Activated T-helper 9 cell treated with anti-CD3 and anti-CD28 coated beads, Interleukin-2, amount 50 U/mL, for 16 hours (primary cell): ENCODE data around the gene VWA3A.
"Not testable (repeated sequence)": the region's sequence is repeated elsewhere in the genome, so short reads cannot be mapped to it uniquely, and the experiment has no call there.

Source experiments
- DNase-seq: peaks from one replicate; pipeline ENCODE4 v3.0.0-alpha.2; 2020; ENCODE audit warnings: low read depth

The VWA3A gene

DNA sequence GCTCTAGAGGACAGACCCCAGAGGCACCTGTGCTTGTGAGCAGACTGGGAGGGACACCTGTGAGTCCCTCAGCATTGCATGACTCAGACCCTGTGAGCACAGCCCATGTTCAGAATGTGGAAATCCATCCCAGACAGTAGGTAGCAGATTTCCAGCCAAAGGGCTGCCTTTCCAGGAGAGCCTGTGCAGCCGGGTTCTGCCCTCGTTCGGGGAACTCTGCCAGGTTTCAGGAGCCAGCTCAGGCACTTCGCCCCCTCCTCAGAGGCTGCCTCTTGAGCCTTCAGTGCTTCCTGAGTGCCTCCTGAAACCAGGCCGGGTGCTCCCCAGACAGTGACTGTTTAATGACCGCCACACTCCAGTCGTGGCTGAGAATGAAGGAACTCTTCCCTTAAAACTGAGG, 46.7 kb downstream of the VWA3A start:
- DNase-seq: no peak

DNA sequence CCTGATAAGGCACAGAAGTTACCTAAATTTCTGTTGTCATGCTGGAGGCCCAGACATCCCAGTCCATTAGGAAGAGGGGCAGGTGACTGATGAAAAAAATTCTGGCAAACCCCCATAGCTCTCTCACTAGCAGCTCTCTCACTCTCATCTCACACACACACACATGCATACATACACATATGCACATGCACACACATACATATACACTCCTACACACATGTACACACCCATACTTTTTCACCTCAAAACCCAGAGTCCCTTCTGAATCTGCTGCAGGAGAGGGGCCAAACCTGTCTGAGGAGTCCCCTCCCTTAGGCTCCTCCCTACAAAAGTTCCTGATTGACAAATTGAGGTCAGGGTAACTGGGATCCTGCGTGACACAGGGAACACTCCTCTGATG, 47.4 kb downstream of the VWA3A start:
- no peak for DNase-seq

DNA sequence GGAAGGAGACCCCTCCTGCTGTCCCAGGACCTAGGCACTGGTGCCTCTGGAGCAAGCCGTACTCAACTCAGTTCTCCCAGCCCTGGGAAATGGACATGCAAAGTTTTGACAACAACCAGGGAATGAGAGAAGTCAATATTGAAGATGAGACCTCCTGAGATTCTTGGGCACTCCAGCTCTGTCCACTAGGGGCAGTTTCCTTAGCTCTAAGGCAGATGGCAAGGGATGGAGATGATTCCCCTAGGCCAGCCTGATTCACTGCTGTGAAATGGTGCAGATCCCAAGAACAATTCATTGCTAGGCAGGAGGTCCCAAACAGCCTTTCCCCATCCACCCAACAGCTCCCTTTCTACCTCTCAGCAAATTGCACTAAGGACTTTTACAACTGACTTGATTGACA, 49.4 kb downstream of the VWA3A start:
- DNase-seq: no peak

DNA sequence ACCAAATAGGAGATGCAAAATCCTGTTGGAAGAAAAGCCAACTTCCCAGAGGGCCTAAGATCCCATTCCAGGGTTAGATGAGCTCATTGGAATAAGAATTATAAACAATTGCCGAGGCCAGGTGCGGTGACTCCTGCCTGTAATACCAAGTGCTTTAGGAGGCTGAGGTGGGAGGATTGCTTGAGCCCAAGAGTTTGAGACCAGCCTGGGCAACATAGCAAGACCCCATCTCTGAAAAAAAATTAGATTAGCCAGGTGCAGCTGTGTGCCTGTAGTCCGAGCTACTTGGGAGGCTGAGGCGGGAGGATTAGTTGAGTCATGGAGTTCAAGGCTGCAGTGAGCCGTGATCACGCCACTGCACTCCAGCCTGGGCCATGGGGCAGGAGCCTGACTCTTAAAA, 52.2 kb downstream of the VWA3A start:
- DNase-seq: no peak

DNA sequence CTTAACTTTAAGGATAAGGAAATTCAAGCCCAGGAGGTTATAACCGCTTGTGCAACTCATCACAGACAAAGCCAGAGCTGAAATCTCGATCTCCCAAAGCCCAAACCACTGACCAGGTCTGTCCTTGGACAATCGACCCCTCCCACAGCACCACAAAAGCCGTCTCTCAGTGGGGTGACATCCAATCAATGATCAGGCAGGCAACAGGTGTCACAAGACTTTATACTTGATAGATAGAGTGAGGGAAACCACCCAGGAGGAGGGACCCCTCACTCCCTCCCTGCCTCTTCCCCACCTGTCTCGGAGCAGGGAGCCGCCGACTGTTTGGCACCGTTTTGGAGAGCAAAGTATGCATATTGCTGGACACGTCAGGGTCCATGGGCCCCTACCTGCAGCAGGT, 55.5 kb downstream of the VWA3A start:
- DNase-seq: no peak

DNA sequence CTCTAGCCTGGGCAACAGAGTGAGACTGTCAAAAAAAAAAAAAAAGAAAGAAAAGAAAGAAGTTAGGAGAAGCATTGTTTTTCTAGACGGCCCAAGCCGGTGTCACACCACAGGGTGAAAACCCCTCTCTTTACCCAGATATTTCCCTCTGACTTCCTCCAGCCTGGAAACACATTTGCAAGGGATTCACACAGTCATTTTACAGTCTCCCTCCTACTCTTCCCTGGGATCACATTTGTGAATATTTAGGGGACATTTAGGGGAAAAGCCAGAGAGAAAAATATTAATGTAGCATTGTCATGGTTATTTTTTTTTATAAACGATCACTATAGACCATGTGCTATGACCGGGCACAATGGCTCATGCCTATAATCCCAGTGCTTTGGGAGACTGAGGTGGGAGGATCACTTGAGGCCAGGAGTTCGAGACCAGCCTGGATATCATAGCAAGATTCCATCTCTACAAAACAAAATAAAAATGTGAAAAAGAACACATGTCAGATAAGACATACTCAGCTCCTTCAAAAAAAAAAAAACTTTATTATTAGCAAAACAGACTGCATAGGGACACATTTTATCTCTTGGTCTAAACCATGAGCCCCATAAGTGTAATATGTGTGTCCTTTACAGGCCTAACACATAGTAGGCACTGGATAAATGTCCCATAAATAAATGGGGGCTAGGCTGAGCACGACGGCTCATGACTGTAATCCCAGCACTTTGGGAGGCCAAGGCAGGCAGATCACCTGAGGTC, 59.1 kb downstream of the VWA3A start:
- DNase-seq: no peak

DNA sequence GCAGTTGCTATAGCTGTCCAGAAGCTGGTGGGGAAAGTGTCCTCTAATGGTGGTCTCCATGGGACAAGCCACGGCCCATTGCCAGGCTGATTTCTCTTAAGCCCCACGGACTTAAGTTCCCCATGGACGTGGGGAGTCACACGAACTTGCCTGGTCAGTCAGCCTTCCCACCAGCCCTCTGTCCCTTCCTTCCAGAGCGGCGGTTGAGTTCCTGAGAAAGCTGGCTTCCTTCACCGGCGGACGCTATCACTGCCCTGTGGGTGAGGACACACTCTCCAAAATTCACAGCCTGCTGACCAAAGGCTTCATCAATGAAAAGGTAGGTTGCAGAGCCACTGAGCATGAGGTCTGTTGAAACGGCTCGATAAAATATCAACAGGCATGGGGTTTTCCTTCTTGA, 60.0 kb downstream of the VWA3A start:
- no peak for DNase-seq

DNA sequence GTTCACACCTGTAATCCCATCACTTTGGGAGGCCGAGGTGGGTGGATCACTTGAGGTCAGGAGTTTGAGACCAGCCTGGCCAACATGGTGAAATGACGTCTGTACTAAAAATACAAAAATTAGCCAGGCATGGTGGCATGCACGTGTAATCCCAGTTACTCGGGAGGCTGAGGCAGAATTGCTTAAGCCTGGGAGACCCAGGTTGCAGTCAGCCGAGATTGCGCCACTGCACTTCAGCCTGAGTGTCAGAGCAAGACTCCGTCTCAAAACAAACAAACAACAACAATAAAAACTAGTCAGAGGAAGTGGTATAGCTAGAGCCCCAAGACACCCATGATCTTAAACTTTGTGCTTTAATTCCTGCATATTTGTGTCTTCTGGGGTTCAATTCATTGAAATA, 60.7 kb downstream of the VWA3A start:
- DNase-seq: not testable (repeated sequence)

DNA sequence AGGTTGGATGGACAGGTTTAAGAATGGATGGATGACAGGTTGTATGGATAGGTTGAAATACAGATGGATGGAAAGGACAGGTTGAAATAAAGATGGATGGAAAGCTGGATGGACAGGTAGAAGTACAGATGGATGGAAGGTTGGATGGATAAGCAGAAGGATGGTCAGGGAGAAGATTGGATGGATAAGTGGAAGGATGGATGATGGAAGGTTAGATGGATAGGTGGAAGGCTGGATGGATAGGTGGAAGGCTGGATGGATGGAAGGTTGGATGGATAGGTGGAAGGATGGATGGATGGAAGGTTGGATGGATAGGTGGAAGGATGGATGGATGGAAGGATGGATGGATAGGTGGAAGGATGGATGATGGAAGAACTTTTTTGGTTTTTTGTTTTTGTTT, 69.1 kb downstream of the VWA3A start:
- DNase-seq: no peak

DNA sequence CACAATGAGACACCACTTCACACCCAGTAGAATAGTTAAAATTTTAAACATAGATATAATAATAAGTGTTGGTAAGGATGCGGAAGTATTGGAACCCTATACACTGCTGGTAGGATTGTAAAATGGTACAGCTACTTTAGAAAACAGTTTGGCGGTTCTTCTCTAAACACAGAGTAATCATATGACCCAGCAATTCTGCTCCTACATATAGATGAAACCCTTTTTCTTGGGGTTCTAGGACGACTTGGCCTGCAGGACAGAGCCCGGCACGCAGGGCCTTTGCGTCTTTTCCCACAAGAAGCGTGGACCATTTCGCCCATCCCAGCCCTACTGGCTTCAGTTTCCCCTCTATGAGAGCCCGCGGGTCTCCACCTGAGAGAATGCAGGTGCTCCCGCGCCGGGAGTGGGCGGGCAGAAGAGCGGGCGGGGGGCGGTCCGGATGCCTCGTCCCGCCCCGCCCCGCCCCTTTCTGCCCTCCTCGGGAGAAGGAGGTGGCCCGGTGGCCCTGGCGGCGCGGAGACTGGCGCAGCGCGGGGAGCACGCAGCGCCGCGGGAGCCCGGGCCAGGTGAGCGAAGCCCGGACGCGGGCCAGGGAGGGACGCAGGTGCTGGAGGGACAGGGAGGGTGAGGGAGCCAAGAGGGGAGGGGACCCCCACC, 69.8 kb downstream of the VWA3A start, which contains the start of gene SDR42E2:
TSS of gene SDR42E2 (plus strand) at position 508 of the 657 bp plus-strand sequence. CDS start 3,077 bp downstream, outside the sequence.
- peak; percentile 25 for DNase-seq

DNA sequence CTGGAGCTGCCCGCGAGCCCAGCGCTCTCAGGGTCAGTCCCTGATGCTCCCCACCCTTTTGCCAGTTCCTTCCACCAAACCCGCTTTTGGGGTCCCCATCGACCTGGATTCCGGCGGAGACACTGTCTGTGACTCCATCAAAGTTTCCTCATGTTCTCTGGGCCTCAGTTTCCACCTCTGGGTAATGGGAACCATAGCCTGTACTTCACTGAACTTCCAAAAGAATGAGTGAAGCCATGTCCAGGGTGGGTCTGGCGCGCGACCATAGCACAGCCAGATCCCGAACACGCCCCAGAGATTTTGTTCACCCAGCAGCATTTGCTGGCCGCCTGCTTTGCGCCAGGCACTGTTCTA, 70.3 kb downstream of the VWA3A start:
- no peak for DNase-seq

DNA sequence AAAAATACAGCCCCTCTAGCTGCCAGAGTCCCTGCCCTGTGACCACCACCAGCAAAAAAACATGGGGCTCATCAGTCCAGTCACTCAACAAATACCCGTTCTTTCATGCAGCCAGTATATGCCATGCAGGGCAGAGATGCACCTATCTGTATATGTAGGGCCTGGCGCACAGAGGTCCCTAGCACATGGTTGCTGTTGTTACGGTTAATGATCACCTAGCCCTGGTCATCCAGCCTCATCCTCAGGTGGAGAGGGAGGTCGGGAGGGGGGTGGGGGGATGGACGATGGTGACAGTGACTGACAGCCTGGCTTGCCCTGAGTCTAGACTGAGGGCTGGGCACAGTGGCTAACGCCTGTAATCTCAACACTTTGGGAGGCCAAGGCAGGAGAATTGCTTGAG, 71.5 kb downstream of the VWA3A start:
- no peak for DNase-seq

DNA sequence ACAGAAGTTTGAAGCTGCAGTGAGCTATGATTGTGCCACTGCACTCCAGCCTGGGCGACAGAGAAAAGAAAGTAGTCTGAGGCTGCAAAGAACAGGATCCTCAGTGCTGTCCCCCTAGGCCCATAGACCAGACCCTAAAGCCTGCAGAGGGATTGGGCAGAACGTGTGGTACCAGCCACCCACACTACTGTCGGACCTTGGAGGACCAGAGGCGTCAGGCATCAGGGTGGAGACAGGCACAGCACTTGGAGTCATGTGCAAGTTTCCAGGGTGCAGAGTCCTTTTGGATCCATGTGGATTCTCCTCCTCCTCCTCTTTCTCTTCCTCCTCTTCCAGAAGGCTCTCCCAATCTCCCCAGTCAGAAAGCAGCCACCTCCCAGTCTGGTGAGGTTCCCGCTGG, 72.1 kb downstream of the VWA3A start:
- DNase-seq: no peak

DNA sequence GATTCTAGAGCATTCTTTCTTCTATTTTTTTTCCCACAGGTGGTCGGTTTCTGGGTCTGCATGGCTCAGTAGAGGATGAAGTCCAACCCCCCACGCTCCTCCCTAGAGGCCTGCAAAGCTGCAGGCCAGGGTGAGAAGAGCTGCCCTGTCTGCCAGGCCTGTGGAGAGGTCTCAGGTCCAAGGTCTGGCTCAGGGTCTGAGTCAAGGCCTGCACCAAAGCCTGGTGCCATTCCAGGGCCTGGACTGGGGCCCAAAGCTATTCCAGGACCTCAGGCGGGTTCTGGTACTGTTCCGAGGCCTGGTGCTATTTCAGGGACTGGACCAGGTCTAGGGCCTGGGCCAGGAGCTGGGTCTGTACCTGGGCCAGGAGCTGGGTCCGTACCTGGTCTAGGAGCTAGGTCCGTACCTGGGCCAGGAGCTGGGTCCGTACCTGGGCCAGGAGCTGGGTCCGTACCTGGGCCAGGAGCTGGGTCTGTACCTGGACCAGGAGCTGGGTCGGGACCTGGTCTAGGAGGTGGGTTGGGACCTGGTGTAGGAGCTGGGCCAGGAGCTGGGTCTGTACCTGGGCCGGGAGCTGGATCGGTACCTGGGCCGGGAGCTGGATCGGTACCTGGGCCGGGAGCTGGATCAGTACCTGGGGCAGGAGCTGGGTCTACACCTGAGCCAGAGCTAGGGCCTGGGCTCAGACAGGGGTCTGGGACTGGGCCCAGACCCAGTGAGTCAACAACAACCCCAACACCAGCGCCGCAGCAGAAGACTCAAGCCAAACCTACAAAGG, 73.4 kb downstream of the VWA3A start:
- DNase-seq: no peak

DNA sequence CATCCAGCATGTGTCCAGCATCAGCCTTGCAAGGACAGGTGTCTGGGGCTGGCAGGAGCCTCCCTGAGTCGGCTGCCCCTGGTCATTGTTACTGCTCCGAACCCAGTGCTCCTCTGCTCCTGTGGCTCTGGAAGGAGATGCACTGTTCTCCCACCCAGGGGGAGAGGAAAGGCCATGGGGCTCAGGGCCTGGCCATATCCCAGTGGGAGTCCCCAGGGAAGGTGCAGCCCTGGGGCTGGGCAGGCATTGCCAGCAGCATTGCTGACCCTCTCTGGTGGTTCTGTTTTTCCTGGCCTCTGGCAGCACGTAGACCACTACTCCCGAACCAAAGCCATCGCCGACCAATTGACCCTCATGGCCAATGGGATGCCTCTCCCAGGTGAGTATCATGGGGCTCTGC, 79.6 kb downstream of the VWA3A start:
- DNase-seq: no peak

DNA sequence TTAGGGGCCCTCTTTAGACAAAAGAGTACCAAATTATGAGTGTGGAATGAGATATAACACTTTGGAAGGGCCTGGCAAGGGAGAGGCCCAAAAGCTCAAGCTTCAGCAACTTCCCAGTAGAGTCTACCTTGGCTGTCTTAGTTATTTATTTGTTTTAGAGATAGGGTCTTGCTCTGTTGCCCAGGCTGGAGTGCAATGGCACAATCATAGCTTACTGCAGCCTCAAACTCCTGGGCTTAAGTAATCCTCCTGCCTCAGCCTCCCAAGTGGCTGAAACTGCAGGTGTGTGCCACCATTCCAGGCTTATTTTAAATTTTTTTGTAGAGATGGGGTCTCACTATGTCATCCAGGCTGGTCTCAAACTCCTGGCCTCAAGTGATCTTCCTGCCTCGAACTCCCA, 80.3 kb downstream of the VWA3A start:
- DNase-seq: not testable (repeated sequence)

DNA sequence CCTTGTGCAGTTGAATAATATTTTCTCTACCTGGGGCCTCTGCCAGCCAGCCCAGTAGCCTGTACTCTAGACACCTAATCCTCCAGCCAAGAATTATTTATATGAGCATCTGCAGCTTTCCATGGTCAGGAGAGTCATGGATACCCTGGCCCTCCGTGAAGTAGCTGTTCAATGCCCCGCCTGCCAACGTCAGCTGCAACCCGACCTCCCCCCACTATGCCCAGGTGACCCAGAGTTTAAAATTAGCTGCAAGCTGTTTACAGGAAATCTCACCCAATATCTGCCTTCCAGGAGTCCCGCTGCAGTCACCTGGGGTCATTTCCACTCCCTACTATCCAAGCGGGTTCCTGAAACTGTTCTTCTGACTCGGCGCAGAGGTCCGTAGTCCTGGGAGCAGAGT, 82.3 kb downstream of the VWA3A start:
- no peak for DNase-seq

DNA sequence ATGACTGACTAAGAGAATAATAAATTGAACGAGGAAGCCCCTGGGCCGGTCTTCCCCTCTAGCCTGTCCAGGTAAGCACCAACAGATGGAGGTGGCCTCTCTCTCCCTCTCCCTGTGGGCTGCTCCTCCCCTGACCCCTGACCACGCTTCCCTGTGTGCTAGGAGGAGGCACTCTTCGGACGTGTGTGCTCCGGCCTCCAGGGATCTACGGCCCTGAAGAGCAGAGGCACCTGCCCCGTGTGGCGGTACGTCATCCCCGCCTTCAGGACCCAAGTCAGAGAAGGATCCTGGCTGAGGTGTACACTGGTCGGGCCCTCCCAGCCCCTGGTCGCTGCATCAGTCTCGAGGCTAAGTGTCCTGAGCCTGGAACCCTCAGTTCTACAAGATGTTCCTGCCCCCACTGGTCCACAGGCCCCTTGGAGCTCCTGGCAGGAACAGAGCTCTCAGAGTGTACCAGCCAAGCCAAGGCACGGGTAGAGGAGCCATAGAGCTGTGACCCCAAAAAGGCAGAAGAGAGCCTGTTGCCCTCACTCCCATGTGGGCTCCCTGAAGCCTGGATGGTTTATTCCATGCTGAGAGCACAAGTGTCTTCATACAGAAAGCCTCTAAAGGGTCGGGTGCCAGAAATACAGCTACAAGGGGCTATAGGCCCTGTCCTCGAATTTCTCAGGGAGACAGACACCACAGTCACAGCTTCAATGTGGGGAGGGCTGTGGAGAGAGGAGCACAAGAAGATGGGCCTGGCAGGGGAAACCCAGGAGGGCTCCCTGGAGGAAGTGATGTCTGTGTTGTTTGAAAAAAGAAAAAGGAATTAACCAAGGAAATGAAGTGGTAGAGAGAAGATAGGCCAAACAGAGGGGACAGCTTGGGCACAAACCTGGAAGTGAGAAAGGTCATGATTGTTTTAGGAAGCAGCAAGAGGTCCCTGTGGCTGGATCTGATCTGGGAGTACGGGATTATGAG, 85.9 kb downstream of the VWA3A start:
- DNase-seq: no peak

DNA sequence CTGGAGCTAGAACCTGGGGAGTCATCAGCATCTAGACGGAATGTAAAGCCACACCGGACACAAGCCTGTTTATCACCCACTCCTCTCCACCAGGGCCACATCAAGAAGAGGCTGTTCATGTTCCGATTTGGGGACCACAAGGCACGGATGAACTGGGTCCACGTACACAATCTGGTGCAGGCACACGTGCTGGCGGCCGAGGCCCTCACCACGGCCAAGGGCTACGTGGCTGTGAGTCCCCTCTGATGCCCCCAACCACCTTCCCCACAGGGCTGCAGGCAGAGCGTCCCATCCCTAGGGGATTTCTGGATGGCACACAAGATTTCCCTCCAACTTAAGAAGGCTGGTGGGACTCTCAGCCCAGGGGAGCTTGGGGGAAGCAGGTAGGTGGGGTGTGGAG, 89.1 kb downstream of the VWA3A start:
- DNase-seq: no peak

DNA sequence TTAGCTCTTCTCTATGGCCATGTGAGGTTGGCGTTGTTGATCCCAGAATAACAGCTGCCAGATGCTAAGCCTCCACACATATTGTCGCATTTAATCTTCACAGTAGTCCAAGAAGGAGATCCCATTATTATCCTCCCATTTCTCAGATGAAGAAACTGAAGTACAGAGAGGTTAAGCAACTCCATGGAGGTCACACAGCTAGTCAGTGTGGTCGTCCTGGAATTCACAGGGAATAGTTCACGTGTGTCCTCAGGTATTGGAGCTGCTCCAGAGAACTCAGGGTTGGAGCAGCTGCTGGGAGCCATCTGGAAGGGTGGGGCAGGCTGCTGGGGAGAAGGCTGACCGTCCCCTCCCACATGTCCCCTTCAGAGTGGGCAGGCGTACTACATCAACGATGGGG, 89.5 kb downstream of the VWA3A start:
- DNase-seq: no peak

DNA sequence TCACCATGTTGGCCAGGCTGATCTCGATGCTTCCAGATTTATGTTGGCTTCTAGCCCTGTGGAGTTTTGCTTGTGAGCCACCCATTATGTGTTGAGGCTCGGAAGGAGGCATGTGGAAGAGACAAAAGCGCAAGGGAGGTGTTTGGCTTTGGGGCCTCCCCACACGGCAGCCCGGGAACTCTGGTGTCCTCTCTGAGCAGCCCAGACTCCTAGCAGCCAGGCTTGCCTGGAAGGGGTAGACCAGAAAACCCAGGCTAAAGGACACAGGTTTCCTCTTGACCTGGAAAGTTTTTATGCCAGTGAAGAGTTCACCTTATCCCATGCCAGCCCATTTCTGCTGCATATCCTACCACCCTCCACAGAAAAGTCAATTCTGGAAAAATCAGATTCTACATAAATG, 91.0 kb downstream of the VWA3A start:
- DNase-seq: no peak
